Right lobe of liver (tissue), 6 donors: Measurements from ENCODE around the gene INAVA. TPM values are rescaled to one million over a fixed set of nuclear protein-coding genes. Genes with fewer than 3 reads are reported as not detected.

Experiments used
- ATAC-seq, 4 donors: fragments of 200-7000 bp; cut with Tn5 transposase; one replicate each; pipeline ENCODE4 v1.9.1; 2020; ENCODE audit warnings: mild to moderate bottlenecking in 4 of 4, moderate library complexity in 4 of 4
- DNase-seq, 3 donors: peaks; one replicate each; pipeline ENCODE4 v3.0.0-alpha.2; 2020
- H3K27ac ChIP-seq, 3 donors: fragments of 200-600 bp; one replicate each; pipeline ENCODE4 v1.8.0; 2022
- H3K27me3 ChIP-seq, 2 donors: fragments of 200-600 bp; one replicate each; pipeline ENCODE4 v1.8.0; 2022
- H3K36me3 ChIP-seq, 4 donors: fragments of 200-600 bp; sonication (generic) in 1 of 4; one replicate each; pipeline versions ENCODE4 v1.5.1 to v1.8.0; 2017 to 2022; ENCODE audit warnings: control low read depth in 1 of 4
- H3K4me1 ChIP-seq, 4 donors: fragments of 200-600 bp; sonication (generic) in 1 of 4; one replicate each; pipeline versions ENCODE4 v1.5.1 to v1.8.0; 2017 to 2022; ENCODE audit warnings: control low read depth in 1 of 4
- H3K4me3 ChIP-seq, 3 donors: fragments of 200-600 bp; one replicate each; pipeline ENCODE4 v1.8.0; 2022
- H3K9me3 ChIP-seq, 4 donors: fragments of 200-600 bp; sonication (generic) in 1 of 4; one replicate each; pipeline versions ENCODE4 v1.5.1 to v1.8.0; 2017 to 2022; ENCODE audit warnings: control low read depth in 1 of 4
- POLR2A ChIP-seq: fragments of 450-650 bp; IDR thresholded peaks from one replicate; pipeline ENCODE4 v1.6.1; 2017; ENCODE audit warnings: antibody characterized with exemption, mild to moderate bottlenecking
- WGBS: methylation state at CpG from one replicate; pipeline ENCODE4 v1.1.6; 2018; ENCODE audit warnings: low coverage, low lambda C conversion rate; ENCODE audit not compliant: insufficient coverage; ENCODE audit errors: missing lambda C conversion rate; 5-methylcytosine and 5-hydroxymethylcytosine counted together
- intact Hi-C, 2 donors: fragments of 100-400 bp; cut with DNase I; formaldehyde crosslinking; loops; one replicate each; pipeline versions ENCODE4 v1.11.2 to v1.14.1; 2022
- total RNA-seq, 6 experiments: library from RNA; depleted of rRNA in 2 of 6; stranded (reverse); fragments of >200 nt in 2 of 6; fragmentation: NEBNext Ultra II Directional in 3 of 6; extraction: Animal tissue kit (Norgen Biotek cat#: 25700) in 3 of 6; gene quantifications; one replicate each; pipeline versions ENCODE4 v1.1.0 to v1.2.4, GENCODE V29; 2016 to 2023
- TF ChIP-seq, protein P1 (sequence below), 4 donors: fragments of 200-600 bp in 3 of 4; fragments of 450-650 bp in 1 of 4; IDR thresholded peaks; one replicate each; pipeline versions ENCODE4 v1.5.1 to v1.8.0; 2016 to 2022; ENCODE audit warnings: antibody characterized with exemption in 4 of 4, mild to moderate bottlenecking in 2 of 4
- donor health status: DM: no; HTN: yes; CAD: no.
- donor health status: DM: no; HTN: no; CAD: no.
- donor health status: DM: no; HTN: no; CAD: no.
- donor health status: DM: no; HTN: yes; CAD: no.
- donor health status: DM: no; HTN: yes; CAD: no.

The INAVA gene
- total RNA-seq, 6 experiments from 2014 or later: 0.29 to 0.55 (median 0.41) TPM

DNA sequence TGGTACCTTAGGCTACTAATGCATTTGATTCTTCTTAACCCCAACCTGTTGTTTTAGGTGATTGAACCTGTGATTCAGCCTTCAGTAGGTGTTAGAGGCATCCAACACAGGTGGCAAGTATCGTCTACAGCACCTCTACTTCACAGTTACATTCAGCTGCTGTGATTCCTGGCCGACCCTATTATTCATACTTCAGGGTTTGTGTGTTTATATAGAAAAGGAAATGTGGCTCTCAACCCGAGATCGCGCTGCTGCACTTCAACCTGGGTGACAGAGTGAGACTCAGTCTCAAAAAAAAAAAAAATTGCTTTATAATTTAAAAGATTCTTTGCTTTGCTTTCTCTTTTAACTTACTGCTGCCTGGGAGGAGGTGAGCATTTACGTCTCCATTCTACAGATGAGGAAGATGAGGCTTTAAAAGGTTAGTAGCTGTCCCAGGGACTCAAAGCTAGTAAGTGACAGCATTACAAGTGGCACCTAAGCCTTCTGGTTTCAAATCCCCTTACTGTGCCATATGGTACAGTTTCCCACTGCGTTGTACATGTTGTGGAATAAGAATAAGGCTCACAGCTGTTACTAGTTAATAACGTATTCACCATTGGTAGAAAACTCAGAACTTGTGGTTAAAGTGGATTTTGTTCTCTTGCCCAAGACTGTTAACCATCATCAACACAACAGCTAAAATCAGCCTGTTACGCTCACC, 31.8 kb upstream of the INAVA start:
- no peak for DNase-seq
- H3K36me3 ChIP-seq: peaks cover 0 to 3% (median 0%) of the 10 kb centered on the region in 4 donors
- ATAC-seq: no peak
- intact Hi-C loops: no loop called here
- no peaks in the 10 kb centered on the region for H3K9me3 ChIP-seq
- 83% methylated on average over 9 of the region's 9 CpGs for WGBS
- H3K27ac ChIP-seq: no peak overlapping the region
- TF ChIP-seq POLR2A: no peak
- TF ChIP-seq, protein P1, sequence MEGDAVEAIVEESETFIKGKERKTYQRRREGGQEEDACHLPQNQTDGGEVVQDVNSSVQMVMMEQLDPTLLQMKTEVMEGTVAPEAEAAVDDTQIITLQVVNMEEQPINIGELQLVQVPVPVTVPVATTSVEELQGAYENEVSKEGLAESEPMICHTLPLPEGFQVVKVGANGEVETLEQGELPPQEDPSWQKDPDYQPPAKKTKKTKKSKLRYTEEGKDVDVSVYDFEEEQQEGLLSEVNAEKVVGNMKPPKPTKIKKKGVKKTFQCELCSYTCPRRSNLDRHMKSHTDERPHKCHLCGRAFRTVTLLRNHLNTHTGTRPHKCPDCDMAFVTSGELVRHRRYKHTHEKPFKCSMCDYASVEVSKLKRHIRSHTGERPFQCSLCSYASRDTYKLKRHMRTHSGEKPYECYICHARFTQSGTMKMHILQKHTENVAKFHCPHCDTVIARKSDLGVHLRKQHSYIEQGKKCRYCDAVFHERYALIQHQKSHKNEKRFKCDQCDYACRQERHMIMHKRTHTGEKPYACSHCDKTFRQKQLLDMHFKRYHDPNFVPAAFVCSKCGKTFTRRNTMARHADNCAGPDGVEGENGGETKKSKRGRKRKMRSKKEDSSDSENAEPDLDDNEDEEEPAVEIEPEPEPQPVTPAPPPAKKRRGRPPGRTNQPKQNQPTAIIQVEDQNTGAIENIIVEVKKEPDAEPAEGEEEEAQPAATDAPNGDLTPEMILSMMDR (IDR thresholded peaks at IDR 0.05): no peak
- no peaks in the 10 kb centered on the region for H3K4me1 ChIP-seq
- no peak overlapping the region for H3K4me3 ChIP-seq
- no peaks in the 10 kb centered on the region for H3K27me3 ChIP-seq

DNA sequence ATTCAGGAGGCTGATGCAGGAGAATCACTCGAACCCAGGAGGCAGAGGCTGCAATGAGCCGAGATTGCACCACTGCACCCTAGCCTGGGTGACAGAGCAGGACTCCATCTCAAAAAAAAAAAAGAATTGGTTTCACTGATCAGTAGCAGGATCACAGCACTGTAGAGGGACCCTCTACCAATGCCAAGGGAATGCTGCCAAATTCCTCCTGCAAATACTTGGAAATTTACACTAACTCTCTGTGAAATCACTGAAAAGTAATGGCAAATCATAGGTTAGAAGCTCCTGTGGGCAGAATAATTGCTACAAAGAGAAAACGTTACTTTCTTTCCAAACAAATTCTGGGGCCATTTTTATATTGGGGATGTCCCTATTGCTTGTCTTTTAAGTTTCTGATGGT, 28.6 kb upstream of the INAVA start:
- H3K4me3 ChIP-seq: no peak overlapping the region
- ATAC-seq: no peak
- 72% methylated on average over 3 of the region's 3 CpGs for WGBS
- H3K27ac ChIP-seq: no peak overlapping the region
- DNase-seq: no peak
- H3K27me3 ChIP-seq: no peaks in the 10 kb centered on the region
- H3K36me3 ChIP-seq: peaks cover 0 to 3% (median 0%) of the 10 kb centered on the region in 4 donors
- TF ChIP-seq, protein P1 (IDR thresholded peaks at IDR 0.05): no peak
- no peak for TF ChIP-seq POLR2A
- H3K4me1 ChIP-seq: no peaks in the 10 kb centered on the region
- intact Hi-C loops: no loop called here
- H3K9me3 ChIP-seq: no peaks in the 10 kb centered on the region

DNA sequence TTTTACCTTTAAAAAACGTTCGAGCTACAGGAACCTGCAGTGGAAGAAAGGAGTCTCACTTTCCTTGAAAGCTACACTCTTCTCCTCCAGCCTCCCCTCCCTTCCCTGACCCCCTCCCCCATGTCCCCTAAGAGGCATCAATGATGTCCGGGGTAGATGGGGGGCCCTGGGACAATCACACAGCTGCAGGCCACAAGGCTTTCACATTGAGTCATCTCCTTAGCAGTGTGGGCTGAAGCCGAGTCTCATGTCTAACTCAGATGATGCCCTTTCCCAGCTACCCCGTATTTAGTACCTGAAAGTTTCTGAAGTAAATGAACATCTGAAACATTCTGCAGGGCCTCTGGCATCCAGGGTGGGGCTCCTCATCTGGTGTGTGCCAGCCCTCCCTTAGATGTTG, 28.2 kb upstream of the INAVA start:
- intact Hi-C loops: no loop called here
- Histone ChIP-seq H3K27me3 (no peaks in the 10 kb centered on the region), H3K9me3 (no peaks in the 10 kb centered on the region), H3K36me3 (peaks cover 0 to 3% (median 0%) of the 10 kb centered on the region in 4 donors), H3K4me1 (no peaks in the 10 kb centered on the region), H3K4me3 (no peak overlapping the region), H3K27ac (no peak overlapping the region)
- ATAC-seq (peak in 1 of 4 donors; percentile 12), DNase-seq (no peak)
- no peak for TF ChIP-seq POLR2A
- TF ChIP-seq, protein P1 (IDR thresholded peaks at IDR 0.05): no peak
- WGBS: 41% methylated on average over 5 of the region's 5 CpGs

DNA sequence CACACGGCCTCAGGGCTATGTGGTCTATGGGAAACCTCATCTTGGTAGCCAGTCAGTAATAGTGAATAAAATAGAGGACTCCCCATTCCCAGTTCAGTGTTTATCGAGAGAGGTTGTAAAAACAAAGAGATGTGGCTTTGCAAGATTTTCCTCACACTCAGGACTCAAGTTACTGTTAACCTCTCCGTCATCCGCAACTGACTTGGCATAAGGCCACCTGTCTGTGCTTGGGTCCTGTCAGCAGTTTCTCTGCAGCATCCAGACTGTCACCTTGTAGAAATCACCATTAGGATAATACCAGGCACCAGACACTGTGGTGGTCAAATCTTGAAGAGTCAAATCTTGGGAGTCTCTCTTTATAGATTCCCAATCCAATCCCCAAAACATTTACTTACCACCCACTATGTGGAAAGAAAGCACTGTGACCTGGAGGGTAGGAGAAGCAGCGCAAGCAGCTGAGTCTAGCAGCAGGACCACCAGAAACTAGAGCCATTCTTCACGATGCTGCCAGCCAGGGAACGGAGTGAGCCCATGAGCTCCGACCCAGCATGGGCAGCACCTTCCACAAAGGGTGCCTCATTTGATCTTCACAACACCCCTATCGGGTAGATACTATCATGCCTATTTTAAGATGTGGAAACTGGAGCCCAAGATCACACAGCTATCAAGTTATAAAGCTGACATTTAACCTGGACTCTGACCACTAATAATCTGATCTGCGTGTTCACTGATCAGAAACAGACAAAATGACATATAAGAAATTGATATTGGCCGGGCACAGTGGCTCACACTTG, 27.5 kb upstream of the INAVA start:
- intact Hi-C loops: no loop called here
- TF ChIP-seq POLR2A: no peak
- TF ChIP-seq, protein P1 (IDR thresholded peaks at IDR 0.05): no peak
- ATAC-seq (no peak), DNase-seq (no peak)
- Histone ChIP-seq H3K9me3 (no peaks in the 10 kb centered on the region), H3K4me3 (no peak overlapping the region), H3K27me3 (peaks cover 0 to 2% of the 10 kb centered on the region in 2 donors), H3K4me1 (no peaks in the 10 kb centered on the region), H3K27ac (no peak overlapping the region), H3K36me3 (peaks cover 0 to 3% (median 0%) of the 10 kb centered on the region in 4 donors)
- 53% methylated on average over 11 of the region's 11 CpGs for WGBS
